Measurements from ENCODE around the gene ZNF839. TPM values are rescaled to one million over a fixed set of nuclear protein-coding genes. Genes with fewer than 3 reads are reported as not detected.

Gene ZNF839
- total and polyA plus RNA-seq, 2 of the 4 experiments (the other 2 are of a cell fraction) = 5.7 to 10.7 TPM

- Histone ChIP-seq H2AFZ (replicated peaks; ENCODE audit: low read length, poor library complexity) (no peak overlapping the region), H4K20me1 (ENCODE audit: insufficient read depth, low read length) (peaks cover 19% of the 10 kb centered on the region; the same call in 1 of the 2 replicates), H4K8ac (ENCODE audit: low read depth in 2 of 2, low read length in 2 of 2) (no peak overlapping the region), H3K4me2 (ENCODE audit: low read depth, low read length) (no peak overlapping the region), H3K23ac (ENCODE audit: low read depth, low read length) (no peak overlapping the region), H3K9ac (ENCODE audit: low read depth, low read length) (no peak overlapping the region), H3K4me1 (ENCODE audit: control insufficient read depth, insufficient read depth, low read length) (no peaks in the 10 kb centered on the region), H3K4ac (ENCODE audit: low read depth, low read length) (no peak overlapping the region), H2BK20ac (ENCODE audit: low read depth, low read length) (no peak overlapping the region), H3K14ac (replicated peaks; ENCODE audit: low read depth, low read length) (no peak overlapping the region), H3K4me3 (ENCODE audit: insufficient read depth, low read depth, low read length) (no peak overlapping the region), H2BK5ac (ENCODE audit: low read depth, low read length, poor library complexity, severe bottlenecking) (no peak overlapping the region), H4K5ac (ENCODE audit: low read depth, low read length) (no peak overlapping the region), H3K27ac (ENCODE audit: insufficient read depth, low read length) (no peak overlapping the region), H3K27me3 (ENCODE audit: control insufficient read depth, insufficient read depth, low read length) (no peaks in the 10 kb centered on the region), H3K56ac (ENCODE audit: extremely low read depth, insufficient read depth, low read length) (no peak overlapping the region), H3K9me3 (ENCODE audit: control insufficient read depth, insufficient read depth, low read length) (no peaks in the 10 kb centered on the region), H2AK5ac (ENCODE audit: low read depth, low read length) (no peak overlapping the region), H2BK15ac (ENCODE audit: low read depth, low read length) (no peak overlapping the region), H4K91ac (ENCODE audit: insufficient read depth, low read depth, low read length) (no peak overlapping the region), H2BK120ac (ENCODE audit: low read depth, low read length) (no peak overlapping the region), H3K9me1 (ENCODE audit: insufficient read depth, low read length) (peaks cover 20% of the 10 kb centered on the region), H2AK9ac (replicated peaks; ENCODE audit: low read depth, low read length, poor library complexity) (no peak overlapping the region), H3K36me3 (ENCODE audit: control insufficient read depth, insufficient read depth, low read length) (peaks cover 13% of the 10 kb centered on the region), H3K18ac (ENCODE audit: low read depth, low read length) (no peak overlapping the region), H3K79me1 (ENCODE audit: low read depth in 1 of 2, low read length in 2 of 2) (peaks cover 18 to 54% of the 10 kb centered on the region in 2 experiments; a peak in 3 of 4 replicates)
- no peak for TF ChIP-seq MAFK (IDR thresholded peaks at IDR 0.05; ENCODE audit: low read depth, low read length)
- no peak for TF ChIP-seq RFX5 (IDR thresholded peaks at IDR 0.05; ENCODE audit: low read depth, low read length)
- no peak for TF ChIP-seq ELK1 (IDR thresholded peaks at IDR 0.05; ENCODE audit: borderline replicate concordance, low read depth, low read length)
- no peak for TF ChIP-seq SMC3 (IDR thresholded peaks at IDR 0.05; ENCODE audit: low read depth, low read length)
- TF ChIP-seq NFE2L2 (IDR thresholded peaks at IDR 0.05; ENCODE audit: low read depth, low read length) = no peak
- TF ChIP-seq USF2 (IDR thresholded peaks at IDR 0.05; ENCODE audit: low read depth, low read length) = no peak
- TF ChIP-seq MXI1 (IDR thresholded peaks at IDR 0.05; ENCODE audit: borderline replicate concordance, low read depth, low read length) = no peak
- TF ChIP-seq BHLHE40 (IDR thresholded peaks at IDR 0.05; ENCODE audit: low read depth, low read length) = no peak
- TF ChIP-seq RCOR1 (IDR thresholded peaks at IDR 0.05; ENCODE audit: insufficient replicate concordance, low read length) = no peak
- no peak for TF ChIP-seq FOS (IDR thresholded peaks at IDR 0.05; ENCODE audit: low read depth, low read length)
- no peak for TF ChIP-seq RAD21 (IDR thresholded peaks at IDR 0.05; ENCODE audit: low read length)
- no peak for TF ChIP-seq CHD1 (IDR thresholded peaks at IDR 0.05; ENCODE audit: low read depth, low read length)
- TF ChIP-seq CTCF (conservative IDR thresholded peaks at IDR 0.05; ENCODE audit: low read depth, low read length) = no peak
- TF ChIP-seq MAZ (IDR thresholded peaks at IDR 0.05; ENCODE audit: borderline replicate concordance, low read depth, low read length) = no peak
- no peak for TF ChIP-seq POLR2A (IDR thresholded peaks at IDR 0.05; ENCODE audit: low read depth, low read length)
- CTCF ChIA-PET = no interaction called here
- in situ Hi-C loops (cut with MboI; ENCODE audit: low sequenced_read_pairs) = no loop called here
- intact Hi-C loops (cut with micrococcal nuclease) = no loop called here
- WGBS, 2 experiments (ENCODE audit: extremely low coverage in 2 of 2, insufficient read length in 1 of 2) = 89% methylated on average over 3 of the region's 5 CpGs; no CpG with 5 or more reads in 1 of the 2 experiments
- ATAC-seq (ENCODE audit: low read depth) (no peak), DNase-seq (no peak)
- dilution Hi-C loops (cut with HindIII; ENCODE audit: low sequenced_read_pairs, unreplicated experiment) = no loop called here
- no TSS peak for BruUV-seq (replicated peaks)
- POLR2A ChIA-PET (ENCODE audit: unreplicated experiment) = no interaction called here
Observed at GRCh38 chr14:102375119-102375518, 55.6 kb downstream of the ZNF839 start.

Measured in IMR-90 (cell line).